A549 (cell line): ENCODE results near the gene RHOBTB1. TPM values are rescaled to one million over a fixed set of nuclear protein-coding genes. Genes with fewer than 3 reads are reported as not detected.

Experiments used
- ATAC-seq, 2 experiments: fragments of 200-7000 bp in 1 of 2; fragments of >200 bp in 1 of 2; cut with Nextera tagmentation in 1 of 2; cut with Tn5 transposase in 1 of 2; 3 replicates each; pipeline versions ENCODE4 v1.8.0 to v1.9.1; 2018 to 2020; ENCODE audit warnings: mild to moderate bottlenecking in 1 of 2, moderate library complexity in 1 of 2
- CTCF ChIA-PET: fragments of 300-600 bp; sonication (Branson Sonifier 250); formaldehyde crosslinking; extraction: SDS; loops from one replicate; lab custom pipeline; 2021; ENCODE audit warnings: antibody characterized with exemption, inconsistent platforms; lab: Yijun Ruan, JAX
- POLR2A ChIA-PET: fragments of 350-600 bp; formaldehyde crosslinking; extraction: SDS; loops from one replicate; lab custom pipeline; 2021; ENCODE audit warnings: antibody characterized with exemption, inconsistent platforms; lab: Yijun Ruan, JAX
- DNase-seq, 2 experiments: peaks; one replicate each; pipeline versions ENCODE4 v3.0.0 to v3.0.0-alpha.2; 2011 to 2016; ENCODE audit warnings: low read depth in 1 of 2, low spot score in 1 of 2
- FAIRE-seq: peaks from 2 replicates; lab custom pipeline; 2011; peaks lifted over from hg19 to GRCh38; lab: Jason Lieb, UNC
- H3K27ac ChIP-seq, 2 experiments: fragments of >200 bp; sonication (Bioruptor Twin); formaldehyde crosslinking; 3 replicates each; pipeline ENCODE4 v1.5.1; 2016 to 2017
- H3K4me1 ChIP-seq: fragments of >200 bp; sonication (Bioruptor Twin); formaldehyde crosslinking; 3 replicates; pipeline ENCODE4 v1.6.1; 2016
- H3K4me2 ChIP-seq: fragments of >200 bp; sonication (Bioruptor Twin); formaldehyde crosslinking; 3 replicates; pipeline ENCODE4 v1.6.1; 2016
- H3K4me3 ChIP-seq: fragments of >200 bp; sonication (Bioruptor Twin); formaldehyde crosslinking; 3 replicates; pipeline ENCODE4 v1.5.1; 2016
- H3K9me3 ChIP-seq: fragments of >200 bp; sonication (Bioruptor Twin); formaldehyde crosslinking; 3 replicates; pipeline ENCODE4 v1.6.1; 2016
- BHLHE40 ChIP-seq: IDR thresholded peaks from 2 replicates; pipeline ENCODE4 v1.6.1; 2012; ENCODE audit warnings: low read depth, low read length, inconsistent platforms
- CBX2 ChIP-seq: fragments of 200-600 bp; sonication (generic); IDR thresholded peaks from 2 replicates; pipeline ENCODE4 v1.6.1; 2016; ENCODE audit warnings: low read depth, mild to moderate bottlenecking, borderline replicate concordance
- CBX8 ChIP-seq: fragments of 200-600 bp; sonication (generic); IDR thresholded peaks from 2 replicates; pipeline ENCODE4 v1.6.1; 2016
- CHD4 ChIP-seq: fragments of 200-600 bp; sonication (generic); IDR thresholded peaks from 2 replicates; pipeline ENCODE4 v1.6.1; 2016; ENCODE audit warnings: antibody characterized with exemption, mild to moderate bottlenecking, borderline replicate concordance
- EHMT2 ChIP-seq: fragments of 200-600 bp; sonication (generic); IDR thresholded peaks from 2 replicates; pipeline ENCODE4 v1.6.1; 2016; ENCODE audit warnings: antibody characterized with exemption, low read depth, mild to moderate bottlenecking, moderate library complexity
- EP300 ChIP-seq, 2 experiments: fragments of >200 bp; sonication (Bioruptor Twin); formaldehyde crosslinking; IDR thresholded peaks; 2 replicates in 1 of 2; 3 replicates in 1 of 2; pipeline ENCODE4 v1.6.1; 2016 to 2017
- FOSL2 ChIP-seq, 2 experiments: fragments of 450-650 bp in 1 of 2; fragments of >200 bp in 1 of 2; sonication (Bioruptor Twin) in 1 of 2; formaldehyde crosslinking; IDR thresholded peaks; 2 replicates each; pipeline versions ENCODE4 v1.5.0 to v1.6.1; 2016 to 2020; ENCODE audit warnings: mild to moderate bottlenecking in 1 of 2, moderate library complexity in 1 of 2
- GATA3 ChIP-seq: IDR thresholded peaks from 2 replicates; pipeline ENCODE4 v1.6.1; 2012; ENCODE audit warnings: borderline replicate concordance
- HDAC2 ChIP-seq: fragments of 200-600 bp; sonication (generic); IDR thresholded peaks from 2 replicates; pipeline ENCODE4 v1.6.1; 2016
- HES2 ChIP-seq: fragments of >200 bp; sonication (Bioruptor Twin); formaldehyde crosslinking; IDR thresholded peaks from 2 replicates; pipeline ENCODE4 v1.6.1; 2016
- HEYL ChIP-seq: fragments of 250-450 bp; sonication (Bioruptor Pico); IDR thresholded peaks from 2 replicates; pipeline ENCODE4 v1.8.0; 2021; ENCODE audit warnings: mild to moderate bottlenecking, moderate library complexity
- HOXA7 ChIP-seq: fragments of 250-450 bp; sonication (Bioruptor Pico); IDR thresholded peaks from 2 replicates; pipeline ENCODE4 v1.5.0; 2020; ENCODE audit warnings: mild to moderate bottlenecking, moderate library complexity
- HOXB13 ChIP-seq: fragments of 250-450 bp; sonication (Bioruptor Pico); IDR thresholded peaks from 2 replicates; pipeline ENCODE4 v1.5.0; 2020; ENCODE audit warnings: low read depth, mild to moderate bottlenecking, moderate library complexity
- JUNB ChIP-seq: fragments of >200 bp; sonication (Bioruptor Twin); formaldehyde crosslinking; IDR thresholded peaks from 2 replicates; pipeline ENCODE4 v1.6.1; 2016
- KDM1A ChIP-seq: fragments of 200-600 bp; sonication (generic); IDR thresholded peaks from 2 replicates; pipeline ENCODE4 v1.6.1; 2016; ENCODE audit warnings: low read depth, mild to moderate bottlenecking
- MAFK ChIP-seq: fragments of 450-650 bp; IDR thresholded peaks from 2 replicates; pipeline ENCODE4 v1.6.1; 2014; ENCODE audit not compliant: partially characterized antibody
- MAZ ChIP-seq: fragments of 150-350 bp; IDR thresholded peaks from 2 replicates; pipeline ENCODE4 v1.6.1; 2014; ENCODE audit warnings: antibody characterized with exemption, low read depth, low read length, borderline replicate concordance
- NPAS2 ChIP-seq: fragments of 250-450 bp; sonication (Bioruptor Pico); IDR thresholded peaks from 2 replicates; pipeline ENCODE4 v1.8.0; 2022; ENCODE audit warnings: mild to moderate bottlenecking, moderate library complexity, borderline replicate concordance
- NR3C1 ChIP-seq: fragments of >200 bp; sonication (Bioruptor Twin); formaldehyde crosslinking; IDR thresholded peaks from 3 replicates; pipeline ENCODE4 v1.6.1; 2017
- PHF8 ChIP-seq: fragments of 200-600 bp; sonication (generic); IDR thresholded peaks from 2 replicates; pipeline ENCODE4 v1.6.1; 2016; ENCODE audit warnings: low read depth, mild to moderate bottlenecking, antibody characterized with exemption, moderate library complexity, borderline replicate concordance
- POLR2A ChIP-seq: IDR thresholded peaks from 2 replicates; pipeline ENCODE4 v1.6.1; 2012; ENCODE audit warnings: mild to moderate bottlenecking, low read length
- POLR2AphosphoS2 ChIP-seq: conservative IDR thresholded peaks from 2 replicates; pipeline ENCODE4 v1.6.1; 2012; ENCODE audit warnings: low read length, improper control_type of control experiment, inconsistent platforms
- RARB ChIP-seq: fragments of 250-450 bp; sonication (Bioruptor Pico); IDR thresholded peaks from 2 replicates; pipeline ENCODE4 v1.8.0; 2021; ENCODE audit warnings: mild to moderate bottlenecking, moderate library complexity
- RNF2 ChIP-seq: fragments of 200-600 bp; sonication (generic); IDR thresholded peaks from 2 replicates; pipeline ENCODE4 v1.6.1; 2016; ENCODE audit warnings: low read depth, mild to moderate bottlenecking, antibody characterized with exemption, moderate library complexity, borderline replicate concordance
- SMC3 ChIP-seq: fragments of >200 bp; sonication (Bioruptor Twin); formaldehyde crosslinking; IDR thresholded peaks from 3 replicates; pipeline ENCODE4 v1.6.1; 2018; ENCODE audit warnings: inconsistent platforms
- ZC3H11A ChIP-seq: fragments of 450-650 bp; IDR thresholded peaks from 2 replicates; pipeline ENCODE4 v1.6.1; 2014; ENCODE audit warnings: antibody characterized with exemption, mild to moderate bottlenecking
- ZFP36 ChIP-seq: fragments of 450-650 bp; IDR thresholded peaks from 2 replicates; pipeline ENCODE4 v1.6.1; 2014; ENCODE audit warnings: borderline replicate concordance; ENCODE audit not compliant: partially characterized antibody
- ZSCAN20 ChIP-seq: fragments of 250-450 bp; sonication (Bioruptor Pico); IDR thresholded peaks from 2 replicates; pipeline ENCODE4 v1.8.0; 2022; ENCODE audit warnings: mild to moderate bottlenecking, moderate library complexity
- WGBS: methylation state at CpG from one replicate; pipeline ENCODE4 v1.1.6; 2017; ENCODE audit errors: missing lambda C conversion rate; 5-methylcytosine and 5-hydroxymethylcytosine counted together
- polyA plus RNA-seq, 4 experiments: library from polyadenylated mRNA; depleted of rRNA in 3 of 4; stranded (reverse); fragments of >200 nt; fragmentation: RNase III in 1 of 4; extraction: RNeasy Plus Mini Kit Qiagen cat#74134 plus additional on column Dnase treatment in 1 of 4; gene quantifications; 2 replicates in 3 of 4; 3 replicates in 1 of 4; pipeline ENCODE4 v1.2.3, GENCODE V29; 2011 to 2017
- TF ChIP-seq, protein P1 (sequence below): IDR thresholded peaks from 2 replicates; pipeline ENCODE4 v1.6.1; 2012
- TF ChIP-seq, protein P2 (sequence below): fragments of 150-350 bp; IDR thresholded peaks from 2 replicates; pipeline ENCODE4 v1.6.1; 2014; ENCODE audit warnings: low read depth, mild to moderate bottlenecking, low read length
- TF ChIP-seq, protein P3 (sequence below): IDR thresholded peaks from 2 replicates; pipeline ENCODE4 v1.6.1; 2012; ENCODE audit warnings: low read depth, borderline replicate concordance
- TF ChIP-seq, protein P4 (sequence below): fragments of >200 bp; sonication (Bioruptor Twin); formaldehyde crosslinking; IDR thresholded peaks from 3 replicates; pipeline ENCODE4 v1.5.1; 2016
- TF ChIP-seq, protein P5 (sequence below): fragments of >200 bp; sonication (Bioruptor Twin); formaldehyde crosslinking; IDR thresholded peaks from 3 replicates; pipeline ENCODE4 v1.6.1; 2016
- TF ChIP-seq, protein P6 (sequence below): fragments of 250-450 bp; sonication (Bioruptor Pico); IDR thresholded peaks from 2 replicates; pipeline ENCODE4 v1.5.0; 2021; ENCODE audit warnings: mild to moderate bottlenecking, moderate library complexity, borderline replicate concordance

Gene RHOBTB1
- polyA plus RNA-seq, 2 of the 4 experiments (the other 2 are of a cell fraction): 6.6 to 24.7 TPM

DNA sequence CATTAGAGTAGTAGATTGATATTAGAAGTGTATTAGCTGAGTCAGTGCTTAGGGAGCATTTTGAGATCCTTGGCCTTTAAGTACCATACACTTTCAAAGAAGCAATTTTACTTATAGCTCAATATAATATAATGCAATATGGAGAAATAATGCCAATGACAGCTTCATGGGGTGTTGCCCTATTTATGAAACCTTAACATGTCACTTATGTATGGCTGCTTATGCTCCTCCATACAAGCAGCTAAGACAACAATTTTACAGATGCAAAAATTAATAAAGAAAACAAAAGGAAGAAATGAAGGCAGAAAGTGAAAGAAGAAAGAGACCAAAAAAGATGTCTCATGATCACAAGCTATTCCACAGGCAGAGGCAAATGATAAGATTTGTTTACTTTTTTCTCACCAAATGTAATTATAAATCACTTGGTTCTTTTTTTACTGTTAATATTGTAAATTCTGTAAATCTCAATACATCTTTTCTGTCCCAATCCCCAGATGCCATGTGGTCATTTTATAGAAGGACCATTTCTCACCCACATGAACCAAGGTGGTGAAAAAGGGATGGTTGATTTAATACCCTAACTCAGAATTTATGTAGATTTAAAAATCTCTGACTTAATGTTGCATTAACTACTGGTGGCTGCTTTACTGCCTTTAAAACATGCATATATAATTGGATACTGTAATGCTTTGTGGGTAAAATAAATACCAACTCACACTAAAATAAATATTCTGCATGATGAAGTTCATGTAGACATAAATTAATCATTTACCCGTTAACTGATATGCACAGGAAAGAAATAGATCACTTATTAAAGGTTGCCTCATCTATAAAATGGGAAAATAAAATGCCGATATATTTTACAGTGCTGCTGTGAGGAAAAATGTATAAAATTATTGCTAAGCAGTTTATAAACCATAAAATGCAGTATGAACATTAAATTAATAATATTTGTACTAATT, 33.5 kb upstream of the RHOBTB1 start:
- DNase-seq (peak in 1 of 2 experiments; percentile 45), ATAC-seq (peak in 1 of 2 experiments; percentile 66; a peak in 3 of 6 replicates), FAIRE-seq (peak; percentile 86)
- ChIA-PET POLR2A (no interaction called here), CTCF (interaction anchor here (1.1 to 1.3 kb wide), 2 partner anchors 13 to 161 kb away, joined by 3 to 5 read pairs; no protein-coding TSS in a partner anchor)
- H3K4me1 ChIP-seq: peaks cover 69% of the 10 kb centered on the region
- H3K4me3 ChIP-seq: peak overlapping the region; percentile 22; the same call in 2 of the 3 replicates
- peak overlapping the region; percentile 82 to 85 for H3K27ac ChIP-seq
- 1% methylated on average over 2 of the region's 2 CpGs for WGBS
- H3K4me2 ChIP-seq: peak overlapping the region; percentile 78
- H3K9me3 ChIP-seq: no peaks in the 10 kb centered on the region
- TF ChIP-seq, protein P1, sequence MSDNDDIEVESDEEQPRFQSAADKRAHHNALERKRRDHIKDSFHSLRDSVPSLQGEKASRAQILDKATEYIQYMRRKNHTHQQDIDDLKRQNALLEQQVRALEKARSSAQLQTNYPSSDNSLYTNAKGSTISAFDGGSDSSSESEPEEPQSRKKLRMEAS: no peak
- no peak for TF ChIP-seq FOSL2 (IDR thresholded peaks at IDR 0.05)
- TF ChIP-seq FOSL2 (CRISPR knock-in tag; IDR thresholded peaks at IDR 0.05): peak; percentile 48; the same call in 1 of the 2 replicates
- TF ChIP-seq MAFK: no peak
- TF ChIP-seq CBX2: no peak
- TF ChIP-seq, protein P2, sequence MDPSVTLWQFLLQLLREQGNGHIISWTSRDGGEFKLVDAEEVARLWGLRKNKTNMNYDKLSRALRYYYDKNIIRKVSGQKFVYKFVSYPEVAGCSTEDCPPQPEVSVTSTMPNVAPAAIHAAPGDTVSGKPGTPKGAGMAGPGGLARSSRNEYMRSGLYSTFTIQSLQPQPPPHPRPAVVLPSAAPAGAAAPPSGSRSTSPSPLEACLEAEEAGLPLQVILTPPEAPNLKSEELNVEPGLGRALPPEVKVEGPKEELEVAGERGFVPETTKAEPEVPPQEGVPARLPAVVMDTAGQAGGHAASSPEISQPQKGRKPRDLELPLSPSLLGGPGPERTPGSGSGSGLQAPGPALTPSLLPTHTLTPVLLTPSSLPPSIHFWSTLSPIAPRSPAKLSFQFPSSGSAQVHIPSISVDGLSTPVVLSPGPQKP: no peak
- TF ChIP-seq HOXB13 (CRISPR knock-in tag): no peak
- TF ChIP-seq PHF8: no peak
- TF ChIP-seq HES2: no peak
- TF ChIP-seq, protein P3, sequence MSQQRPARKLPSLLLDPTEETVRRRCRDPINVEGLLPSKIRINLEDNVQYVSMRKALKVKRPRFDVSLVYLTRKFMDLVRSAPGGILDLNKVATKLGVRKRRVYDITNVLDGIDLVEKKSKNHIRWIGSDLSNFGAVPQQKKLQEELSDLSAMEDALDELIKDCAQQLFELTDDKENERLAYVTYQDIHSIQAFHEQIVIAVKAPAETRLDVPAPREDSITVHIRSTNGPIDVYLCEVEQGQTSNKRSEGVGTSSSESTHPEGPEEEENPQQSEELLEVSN: no peak
- TF ChIP-seq SMC3: no peak
- TF ChIP-seq, protein P4, sequence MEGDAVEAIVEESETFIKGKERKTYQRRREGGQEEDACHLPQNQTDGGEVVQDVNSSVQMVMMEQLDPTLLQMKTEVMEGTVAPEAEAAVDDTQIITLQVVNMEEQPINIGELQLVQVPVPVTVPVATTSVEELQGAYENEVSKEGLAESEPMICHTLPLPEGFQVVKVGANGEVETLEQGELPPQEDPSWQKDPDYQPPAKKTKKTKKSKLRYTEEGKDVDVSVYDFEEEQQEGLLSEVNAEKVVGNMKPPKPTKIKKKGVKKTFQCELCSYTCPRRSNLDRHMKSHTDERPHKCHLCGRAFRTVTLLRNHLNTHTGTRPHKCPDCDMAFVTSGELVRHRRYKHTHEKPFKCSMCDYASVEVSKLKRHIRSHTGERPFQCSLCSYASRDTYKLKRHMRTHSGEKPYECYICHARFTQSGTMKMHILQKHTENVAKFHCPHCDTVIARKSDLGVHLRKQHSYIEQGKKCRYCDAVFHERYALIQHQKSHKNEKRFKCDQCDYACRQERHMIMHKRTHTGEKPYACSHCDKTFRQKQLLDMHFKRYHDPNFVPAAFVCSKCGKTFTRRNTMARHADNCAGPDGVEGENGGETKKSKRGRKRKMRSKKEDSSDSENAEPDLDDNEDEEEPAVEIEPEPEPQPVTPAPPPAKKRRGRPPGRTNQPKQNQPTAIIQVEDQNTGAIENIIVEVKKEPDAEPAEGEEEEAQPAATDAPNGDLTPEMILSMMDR: no peak
- no peak for TF ChIP-seq POLR2AphosphoS2
- no peak for TF ChIP-seq MAZ
- TF ChIP-seq EHMT2: no peak
- no peak for TF ChIP-seq KDM1A
- 0 out of 2 replicates have a peak, but pooled peaks have one; percentile 19 for TF ChIP-seq CHD4
- TF ChIP-seq ZC3H11A: no peak
- no peak for TF ChIP-seq RARB
- TF ChIP-seq HOXA7 (CRISPR knock-in tag): no peak
- no peak for TF ChIP-seq BHLHE40
- TF ChIP-seq, protein P5, sequence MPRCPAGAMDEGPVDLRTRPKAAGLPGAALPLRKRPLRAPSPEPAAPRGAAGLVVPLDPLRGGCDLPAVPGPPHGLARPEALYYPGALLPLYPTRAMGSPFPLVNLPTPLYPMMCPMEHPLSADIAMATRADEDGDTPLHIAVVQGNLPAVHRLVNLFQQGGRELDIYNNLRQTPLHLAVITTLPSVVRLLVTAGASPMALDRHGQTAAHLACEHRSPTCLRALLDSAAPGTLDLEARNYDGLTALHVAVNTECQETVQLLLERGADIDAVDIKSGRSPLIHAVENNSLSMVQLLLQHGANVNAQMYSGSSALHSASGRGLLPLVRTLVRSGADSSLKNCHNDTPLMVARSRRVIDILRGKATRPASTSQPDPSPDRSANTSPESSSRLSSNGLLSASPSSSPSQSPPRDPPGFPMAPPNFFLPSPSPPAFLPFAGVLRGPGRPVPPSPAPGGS: no peak
- peak; percentile 60; the same call in 1 of the 2 replicates for TF ChIP-seq GATA3
- no peak for TF ChIP-seq POLR2A
- no peak for TF ChIP-seq NR3C1
- TF ChIP-seq, protein P6, sequence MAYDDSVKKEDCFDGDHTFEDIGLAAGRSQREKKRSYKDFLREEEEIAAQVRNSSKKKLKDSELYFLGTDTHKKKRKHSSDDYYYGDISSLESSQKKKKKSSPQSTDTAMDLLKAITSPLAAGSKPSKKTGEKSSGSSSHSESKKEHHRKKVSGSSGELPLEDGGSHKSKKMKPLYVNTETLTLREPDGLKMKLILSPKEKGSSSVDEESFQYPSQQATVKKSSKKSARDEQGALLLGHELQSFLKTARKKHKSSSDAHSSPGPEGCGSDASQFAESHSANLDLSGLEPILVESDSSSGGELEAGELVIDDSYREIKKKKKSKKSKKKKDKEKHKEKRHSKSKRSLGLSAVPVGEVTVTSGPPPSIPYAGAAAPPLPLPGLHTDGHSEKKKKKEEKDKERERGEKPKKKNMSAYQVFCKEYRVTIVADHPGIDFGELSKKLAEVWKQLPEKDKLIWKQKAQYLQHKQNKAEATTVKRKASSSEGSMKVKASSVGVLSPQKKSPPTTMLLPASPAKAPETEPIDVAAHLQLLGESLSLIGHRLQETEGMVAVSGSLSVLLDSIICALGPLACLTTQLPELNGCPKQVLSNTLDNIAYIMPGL: no peak
- no peak for TF ChIP-seq EP300 (IDR thresholded peaks at IDR 0.05)
- no peak for TF ChIP-seq HDAC2
- no peak for TF ChIP-seq RNF2
- no peak for TF ChIP-seq HEYL (CRISPR knock-in tag)
- no peak for TF ChIP-seq NPAS2 (CRISPR knock-in tag)
- TF ChIP-seq ZFP36: no peak
- TF ChIP-seq JUNB: 0 out of 2 replicates have a peak, but pooled peaks have one; percentile 42
- TF ChIP-seq ZSCAN20: no peak
- TF ChIP-seq CBX8: no peak
